Measurements from ENCODE around the gene ESPL1. TPM values are rescaled to one million over a fixed set of nuclear protein-coding genes. Genes with fewer than 3 reads are reported as not detected.

Gene ESPL1
- total and polyA plus RNA-seq, 7 donors, result under 0.01 to 7.6 (median 1.9) TPM

DNA sequence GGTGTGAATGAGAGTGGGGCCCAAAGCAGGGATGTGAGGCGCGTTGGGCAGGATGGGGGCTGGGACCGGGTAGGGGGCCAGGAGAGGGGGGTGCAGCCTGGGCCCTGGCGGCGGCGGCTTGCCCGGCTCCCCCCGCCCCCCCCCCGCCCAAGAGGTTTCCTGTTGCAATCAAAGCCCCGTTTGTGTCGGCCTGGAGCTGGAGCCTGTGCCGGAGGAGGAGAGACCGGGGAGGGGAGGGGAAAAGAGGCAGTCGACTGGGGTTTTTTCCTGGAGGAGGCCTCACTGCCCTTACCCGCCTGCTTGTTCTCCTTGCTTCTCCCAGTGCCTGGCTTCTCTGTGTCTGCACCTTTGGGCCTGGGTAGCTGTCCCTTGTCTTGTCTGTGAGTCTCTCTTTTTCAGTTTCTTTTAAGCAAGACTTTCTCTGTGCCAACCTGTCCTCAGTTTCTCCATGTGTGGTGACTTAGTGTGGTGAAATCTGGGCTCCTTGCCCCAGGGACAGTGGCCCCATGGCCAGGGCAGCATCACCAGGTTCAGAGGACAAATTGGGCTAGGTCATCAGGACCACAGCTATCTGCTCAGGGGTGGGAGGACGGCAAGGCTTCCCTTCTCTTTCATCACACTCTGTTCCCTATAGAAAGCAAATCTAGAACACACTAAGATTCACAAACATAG is 44.6 kb upstream of the ESPL1 start:
- DNase-seq, result peak; percentile 83
- 11 to 16% methylated on average over 16 of the region's 16 CpGs for WGBS, 2 donors
- no peaks in the 10 kb centered on the region for H3K9me3 ChIP-seq
- peak overlapping the region in 1 of 4 donors; percentile 6 for H3K4me3 ChIP-seq
- intact Hi-C loops (cut with DNase I), result no loop called here
- H3K27ac ChIP-seq, result peak overlapping the region; percentile 95 to 100 (median 99)
- H3K27me3 ChIP-seq, result no peaks in the 10 kb centered on the region
- peaks cover 0 to 54% (median 47%) of the 10 kb centered on the region in 4 donors for H3K4me1 ChIP-seq
- no peak for TF ChIP-seq EP300 (IDR thresholded peaks at IDR 0.05)
- no peak for TF ChIP-seq POLR2AphosphoS5 (IDR thresholded peaks at IDR 0.05)
- TF ChIP-seq, protein P1, sequence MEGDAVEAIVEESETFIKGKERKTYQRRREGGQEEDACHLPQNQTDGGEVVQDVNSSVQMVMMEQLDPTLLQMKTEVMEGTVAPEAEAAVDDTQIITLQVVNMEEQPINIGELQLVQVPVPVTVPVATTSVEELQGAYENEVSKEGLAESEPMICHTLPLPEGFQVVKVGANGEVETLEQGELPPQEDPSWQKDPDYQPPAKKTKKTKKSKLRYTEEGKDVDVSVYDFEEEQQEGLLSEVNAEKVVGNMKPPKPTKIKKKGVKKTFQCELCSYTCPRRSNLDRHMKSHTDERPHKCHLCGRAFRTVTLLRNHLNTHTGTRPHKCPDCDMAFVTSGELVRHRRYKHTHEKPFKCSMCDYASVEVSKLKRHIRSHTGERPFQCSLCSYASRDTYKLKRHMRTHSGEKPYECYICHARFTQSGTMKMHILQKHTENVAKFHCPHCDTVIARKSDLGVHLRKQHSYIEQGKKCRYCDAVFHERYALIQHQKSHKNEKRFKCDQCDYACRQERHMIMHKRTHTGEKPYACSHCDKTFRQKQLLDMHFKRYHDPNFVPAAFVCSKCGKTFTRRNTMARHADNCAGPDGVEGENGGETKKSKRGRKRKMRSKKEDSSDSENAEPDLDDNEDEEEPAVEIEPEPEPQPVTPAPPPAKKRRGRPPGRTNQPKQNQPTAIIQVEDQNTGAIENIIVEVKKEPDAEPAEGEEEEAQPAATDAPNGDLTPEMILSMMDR (IDR thresholded peaks at IDR 0.05), result no peak
- no peak for TF ChIP-seq POLR2A (IDR thresholded peaks at IDR 0.05)
- peaks cover 0 to 8% (median 3%) of the 10 kb centered on the region in 4 donors for H3K36me3 ChIP-seq

DNA sequence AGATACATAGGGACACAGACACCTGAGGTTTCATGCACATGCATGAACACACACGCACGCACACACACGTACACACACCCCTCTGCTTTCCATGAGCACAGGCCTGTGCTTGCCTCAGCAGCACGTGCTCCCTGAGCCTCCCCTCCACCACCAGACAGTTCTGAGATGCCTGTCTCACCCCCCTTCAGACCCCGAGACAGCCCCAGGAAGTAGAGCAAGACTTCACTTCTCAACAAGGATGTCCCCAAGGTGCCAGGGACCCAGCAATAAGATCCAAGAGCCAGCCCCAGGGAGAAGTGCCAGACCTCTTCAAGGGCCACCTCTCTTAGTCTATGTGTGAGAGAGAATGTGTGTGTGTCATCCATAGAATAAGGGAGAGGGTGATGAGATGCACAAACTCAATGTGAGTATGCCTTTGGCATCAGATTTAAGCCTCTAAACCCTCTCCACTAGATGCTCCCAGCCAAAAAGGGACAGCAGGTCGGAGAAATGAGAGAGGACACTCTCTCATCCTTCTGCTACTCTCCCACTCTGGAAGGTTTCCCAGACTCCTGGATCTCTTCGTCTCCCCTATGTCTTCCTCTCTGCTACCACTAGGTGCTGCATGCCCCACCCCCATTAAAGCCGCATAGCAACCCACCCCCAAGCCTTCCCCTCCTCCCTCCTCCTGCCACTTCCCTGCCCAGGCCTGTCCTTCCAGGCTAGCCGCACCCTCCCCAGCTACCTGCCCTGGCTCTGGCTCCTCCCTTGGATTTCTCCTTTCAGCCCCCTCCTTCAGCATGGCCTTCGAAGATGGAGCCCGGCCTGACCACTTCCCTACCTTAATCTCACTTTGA is 43.8 kb upstream of the ESPL1 start:
- no peak for TF ChIP-seq EP300 (IDR thresholded peaks at IDR 0.05)
- TF ChIP-seq, protein P1 (IDR thresholded peaks at IDR 0.05), result peak in 2 of 4 experiments; percentile 8 to 22
- H3K27me3 ChIP-seq, result no peaks in the 10 kb centered on the region
- intact Hi-C loops (cut with DNase I), result no loop called here
- DNase-seq, result no peak
- peaks cover 0 to 8% (median 3%) of the 10 kb centered on the region in 4 donors for H3K36me3 ChIP-seq
- H3K4me1 ChIP-seq, result peaks cover 0 to 48% (median 46%) of the 10 kb centered on the region in 4 donors
- H3K9me3 ChIP-seq, result no peaks in the 10 kb centered on the region
- H3K4me3 ChIP-seq, result no peak overlapping the region
- 50 to 66% methylated on average over 11 of the region's 11 CpGs for WGBS, 2 donors
- H3K27ac ChIP-seq, result peak overlapping the region; percentile 95 to 100 (median 99)

DNA sequence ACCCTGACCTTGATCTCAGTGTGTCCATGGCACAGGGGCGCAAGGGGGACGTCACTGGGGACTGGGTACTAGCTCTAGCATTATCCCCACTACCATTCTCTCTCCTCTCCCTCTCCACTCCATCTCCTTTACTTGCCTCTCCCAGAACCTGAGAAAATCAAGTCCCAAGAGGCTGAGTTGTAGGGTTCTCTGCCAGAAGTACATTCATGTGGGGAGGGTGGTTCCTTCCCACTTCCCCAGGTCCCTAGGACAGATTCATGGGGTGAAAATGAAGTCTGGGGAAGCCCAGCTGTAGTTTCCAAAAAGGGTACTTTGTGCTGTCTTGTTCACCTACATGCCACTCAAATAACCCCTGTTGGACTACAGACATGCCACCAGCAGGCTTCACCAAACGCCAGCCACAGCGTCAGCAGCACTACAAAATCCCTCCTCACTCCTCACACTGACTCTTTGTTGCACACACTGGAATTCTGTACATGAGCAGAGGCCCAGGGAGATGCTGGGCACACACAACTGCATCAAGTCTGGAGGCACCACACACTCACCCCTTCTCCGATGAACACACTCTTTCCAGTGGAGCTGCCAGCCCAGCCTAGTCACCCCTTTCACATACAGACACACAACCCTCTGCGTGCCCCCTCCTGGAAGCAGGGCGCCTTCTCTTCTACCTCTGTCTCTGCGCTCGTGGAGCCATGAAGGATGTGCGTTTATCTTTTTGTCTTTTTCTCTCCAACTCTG is 43.0 kb upstream of the ESPL1 start:
- no peaks in the 10 kb centered on the region for H3K9me3 ChIP-seq
- peak in 1 of 4 donors; percentile 15 for TF ChIP-seq POLR2AphosphoS5 (IDR thresholded peaks at IDR 0.05)
- TF ChIP-seq POLR2A (IDR thresholded peaks at IDR 0.05), result no peak
- no peak for TF ChIP-seq EP300 (IDR thresholded peaks at IDR 0.05)
- H3K4me1 ChIP-seq, result peaks cover 0 to 53% (median 48%) of the 10 kb centered on the region in 4 donors
- no peak for DNase-seq
- intact Hi-C loops (cut with DNase I), result no loop called here
- peaks cover 0 to 8% (median 3%) of the 10 kb centered on the region in 4 donors for H3K36me3 ChIP-seq
- H3K27me3 ChIP-seq, result no peaks in the 10 kb centered on the region
- WGBS, 2 donors, result 84 to 85% methylated on average over 10 of the region's 10 CpGs
- no peak overlapping the region for H3K4me3 ChIP-seq
- peak overlapping the region; percentile 95 to 100 (median 99) for H3K27ac ChIP-seq

DNA sequence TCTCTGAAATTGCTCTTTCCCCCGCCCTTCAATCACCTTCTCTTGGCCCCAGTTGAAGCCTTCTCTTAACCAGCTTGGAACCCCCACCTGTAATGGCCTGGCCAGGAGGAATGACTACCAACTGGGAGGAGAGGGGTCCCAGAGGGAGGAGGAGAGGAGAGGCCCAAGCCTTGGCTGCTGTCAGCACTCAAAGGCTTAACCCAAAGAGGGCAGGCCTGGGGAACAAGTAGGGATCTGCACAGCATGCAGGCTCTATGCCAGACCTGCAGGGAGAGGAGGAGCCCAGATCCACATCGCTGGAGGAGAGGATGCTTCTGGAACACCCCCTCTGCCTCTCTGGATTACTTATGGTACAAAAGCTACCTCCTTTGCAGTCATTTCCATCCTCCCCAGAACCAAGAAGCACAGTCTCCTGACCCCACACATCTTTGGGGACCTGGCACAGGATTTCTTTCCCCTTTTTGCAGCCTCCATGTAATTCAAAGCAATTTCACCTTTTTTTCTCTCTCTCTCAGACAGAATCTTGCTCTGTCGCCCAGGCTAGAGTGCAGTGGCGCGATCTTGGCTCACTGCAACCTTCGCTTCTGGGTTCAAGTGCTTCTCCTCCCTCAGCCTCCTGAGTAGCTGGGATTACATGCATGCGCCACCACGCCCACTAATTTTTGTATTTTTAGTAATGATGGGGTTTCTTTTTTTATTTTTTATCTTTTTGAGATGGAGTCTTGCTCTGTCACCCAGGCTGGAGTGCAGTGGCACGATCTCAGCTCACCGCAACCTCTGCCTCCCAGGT is 42.3 kb upstream of the ESPL1 start:
- intact Hi-C loops (cut with DNase I), result no loop called here
- TF ChIP-seq POLR2A (IDR thresholded peaks at IDR 0.05), result no peak
- TF ChIP-seq POLR2AphosphoS5 (IDR thresholded peaks at IDR 0.05), result no peak
- no peak for TF ChIP-seq EP300 (IDR thresholded peaks at IDR 0.05)
- TF ChIP-seq, protein P1 (IDR thresholded peaks at IDR 0.05), result no peak
- peaks cover 0 to 8% (median 3%) of the 10 kb centered on the region in 4 donors for H3K36me3 ChIP-seq
- H3K27me3 ChIP-seq, result no peaks in the 10 kb centered on the region
- WGBS, 2 donors, result 92 to 95% methylated on average over 10 of the region's 10 CpGs
- H3K9me3 ChIP-seq, result no peaks in the 10 kb centered on the region
- no peak for DNase-seq
- H3K4me3 ChIP-seq, result no peak overlapping the region
- peak overlapping the region; percentile 95 to 100 (median 99) for H3K27ac ChIP-seq
- H3K4me1 ChIP-seq, result peaks cover 0 to 61% (median 55%) of the 10 kb centered on the region in 4 donors

Measured in sigmoid colon (tissue), 7 donors.